K562 (cell line): ENCODE results near the gene SH2D3A.

Source experiments
- BRD4 ChIP-seq: fragments of 200-600 bp; sonication (generic); IDR thresholded peaks from 2 replicates; pipeline ENCODE4 v1.6.1; 2017; ENCODE audit warnings: inconsistent platforms
- CC2D1A ChIP-seq: fragments of 450-650 bp; IDR thresholded peaks from 2 replicates; pipeline ENCODE4 v1.6.1; 2017; ENCODE audit warnings: mild to moderate bottlenecking
- CHCHD3 ChIP-seq: fragments of 250-450 bp; sonication (Bioruptor Pico); IDR thresholded peaks from 2 replicates; pipeline ENCODE4 v2.1.2; 2022; ENCODE audit warnings: mild to moderate bottlenecking
- TARDBP ChIP-seq: fragments of 450-650 bp; IDR thresholded peaks from 2 replicates; pipeline ENCODE4 v1.6.1; 2016
- YY1 ChIP-seq, 3 experiments: IDR thresholded peaks; 2 replicates each; pipeline ENCODE4 v1.6.1; 2011; ENCODE audit warnings: low read length in 2 of 3, mild to moderate bottlenecking in 2 of 3, moderate library complexity in 2 of 3, borderline replicate concordance in 1 of 3, control low read depth in 1 of 3, low read depth in 1 of 3; ENCODE audit not compliant: insufficient read depth in 3 of 3, insufficient replicate concordance in 2 of 3, control insufficient read depth in 1 of 3, insufficient read length in 1 of 3; ENCODE audit errors: extremely low read depth in 1 of 3
- ZNF766 ChIP-seq: fragments of 200-800 bp; sonication (Bioruptor generic); conservative IDR thresholded peaks from 2 replicates; pipeline ENCODE4 v1.6.1; 2016; ENCODE audit warnings: missing genetic modification characterization, missing compliant biosample characterization
- TF ChIP-seq, protein P1 (sequence below): fragments of 450-650 bp; IDR thresholded peaks from 2 replicates; pipeline ENCODE4 v1.6.1; 2017; ENCODE audit warnings: antibody characterized with exemption, mild to moderate bottlenecking
- TF ChIP-seq, protein P2 (sequence below): fragments of 250-450 bp; sonication (Bioruptor Pico); IDR thresholded peaks from 2 replicates; pipeline ENCODE4 v1.4.0; 2020; ENCODE audit warnings: mild to moderate bottlenecking, moderate library complexity

DNA sequence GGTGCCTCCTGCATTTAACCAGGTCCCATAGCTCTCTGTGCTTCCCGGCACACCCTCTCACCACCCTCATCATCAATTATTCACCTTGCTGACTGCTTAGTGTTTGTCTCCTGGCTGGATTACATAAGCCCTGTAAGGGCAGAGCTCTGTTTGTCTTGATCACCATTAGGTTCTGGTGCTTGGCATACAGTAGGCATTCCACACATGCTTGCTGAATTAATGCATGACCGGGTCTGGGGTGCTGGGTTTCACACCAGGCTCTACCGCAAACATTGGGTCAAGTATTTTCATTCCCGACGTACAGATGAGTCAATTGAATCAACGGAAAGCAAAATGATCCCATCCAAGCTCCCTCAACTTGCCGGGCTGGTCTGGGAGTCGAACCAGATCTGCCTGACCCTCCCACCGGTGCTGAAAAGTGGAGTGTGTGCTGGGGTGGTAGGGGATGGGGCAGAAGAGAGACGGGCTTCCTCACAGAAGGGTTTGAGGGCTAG is 33.8 kb upstream of the SH2D3A start:
- TF ChIP-seq CHCHD3 (no peak), YY1 (IDR thresholded peaks at IDR 0.05; ENCODE audit: borderline replicate concordance in 1 of 3, control insufficient read depth in 1 of 3, extremely low read depth in 1 of 3, insufficient read depth in 3 of 3, insufficient read length in 1 of 3, insufficient replicate concordance in 2 of 3, low read depth in 1 of 3, low read length in 2 of 3) (no peak), BRD4 (no peak), TARDBP (no peak), ZNF766 (CRISPR knock-in tag) (no peak), CC2D1A (no peak)
- TF ChIP-seq, protein P1, sequence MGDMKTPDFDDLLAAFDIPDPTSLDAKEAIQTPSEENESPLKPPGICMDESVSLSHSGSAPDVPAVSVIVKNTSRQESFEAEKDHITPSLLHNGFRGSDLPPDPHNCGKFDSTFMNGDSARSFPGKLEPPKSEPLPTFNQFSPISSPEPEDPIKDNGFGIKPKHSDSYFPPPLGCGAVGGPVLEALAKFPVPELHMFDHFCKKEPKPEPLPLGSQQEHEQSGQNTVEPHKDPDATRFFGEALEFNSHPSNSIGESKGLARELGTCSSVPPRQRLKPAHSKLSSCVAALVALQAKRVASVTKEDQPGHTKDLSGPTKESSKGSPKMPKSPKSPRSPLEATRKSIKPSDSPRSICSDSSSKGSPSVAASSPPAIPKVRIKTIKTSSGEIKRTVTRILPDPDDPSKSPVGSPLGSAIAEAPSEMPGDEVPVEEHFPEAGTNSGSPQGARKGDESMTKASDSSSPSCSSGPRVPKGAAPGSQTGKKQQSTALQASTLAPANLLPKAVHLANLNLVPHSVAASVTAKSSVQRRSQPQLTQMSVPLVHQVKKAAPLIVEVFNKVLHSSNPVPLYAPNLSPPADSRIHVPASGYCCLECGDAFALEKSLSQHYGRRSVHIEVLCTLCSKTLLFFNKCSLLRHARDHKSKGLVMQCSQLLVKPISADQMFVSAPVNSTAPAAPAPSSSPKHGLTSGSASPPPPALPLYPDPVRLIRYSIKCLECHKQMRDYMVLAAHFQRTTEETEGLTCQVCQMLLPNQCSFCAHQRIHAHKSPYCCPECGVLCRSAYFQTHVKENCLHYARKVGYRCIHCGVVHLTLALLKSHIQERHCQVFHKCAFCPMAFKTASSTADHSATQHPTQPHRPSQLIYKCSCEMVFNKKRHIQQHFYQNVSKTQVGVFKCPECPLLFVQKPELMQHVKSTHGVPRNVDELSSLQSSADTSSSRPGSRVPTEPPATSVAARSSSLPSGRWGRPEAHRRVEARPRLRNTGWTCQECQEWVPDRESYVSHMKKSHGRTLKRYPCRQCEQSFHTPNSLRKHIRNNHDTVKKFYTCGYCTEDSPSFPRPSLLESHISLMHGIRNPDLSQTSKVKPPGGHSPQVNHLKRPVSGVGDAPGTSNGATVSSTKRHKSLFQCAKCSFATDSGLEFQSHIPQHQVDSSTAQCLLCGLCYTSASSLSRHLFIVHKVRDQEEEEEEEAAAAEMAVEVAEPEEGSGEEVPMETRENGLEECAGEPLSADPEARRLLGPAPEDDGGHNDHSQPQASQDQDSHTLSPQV: no peak
- TF ChIP-seq, protein P2, sequence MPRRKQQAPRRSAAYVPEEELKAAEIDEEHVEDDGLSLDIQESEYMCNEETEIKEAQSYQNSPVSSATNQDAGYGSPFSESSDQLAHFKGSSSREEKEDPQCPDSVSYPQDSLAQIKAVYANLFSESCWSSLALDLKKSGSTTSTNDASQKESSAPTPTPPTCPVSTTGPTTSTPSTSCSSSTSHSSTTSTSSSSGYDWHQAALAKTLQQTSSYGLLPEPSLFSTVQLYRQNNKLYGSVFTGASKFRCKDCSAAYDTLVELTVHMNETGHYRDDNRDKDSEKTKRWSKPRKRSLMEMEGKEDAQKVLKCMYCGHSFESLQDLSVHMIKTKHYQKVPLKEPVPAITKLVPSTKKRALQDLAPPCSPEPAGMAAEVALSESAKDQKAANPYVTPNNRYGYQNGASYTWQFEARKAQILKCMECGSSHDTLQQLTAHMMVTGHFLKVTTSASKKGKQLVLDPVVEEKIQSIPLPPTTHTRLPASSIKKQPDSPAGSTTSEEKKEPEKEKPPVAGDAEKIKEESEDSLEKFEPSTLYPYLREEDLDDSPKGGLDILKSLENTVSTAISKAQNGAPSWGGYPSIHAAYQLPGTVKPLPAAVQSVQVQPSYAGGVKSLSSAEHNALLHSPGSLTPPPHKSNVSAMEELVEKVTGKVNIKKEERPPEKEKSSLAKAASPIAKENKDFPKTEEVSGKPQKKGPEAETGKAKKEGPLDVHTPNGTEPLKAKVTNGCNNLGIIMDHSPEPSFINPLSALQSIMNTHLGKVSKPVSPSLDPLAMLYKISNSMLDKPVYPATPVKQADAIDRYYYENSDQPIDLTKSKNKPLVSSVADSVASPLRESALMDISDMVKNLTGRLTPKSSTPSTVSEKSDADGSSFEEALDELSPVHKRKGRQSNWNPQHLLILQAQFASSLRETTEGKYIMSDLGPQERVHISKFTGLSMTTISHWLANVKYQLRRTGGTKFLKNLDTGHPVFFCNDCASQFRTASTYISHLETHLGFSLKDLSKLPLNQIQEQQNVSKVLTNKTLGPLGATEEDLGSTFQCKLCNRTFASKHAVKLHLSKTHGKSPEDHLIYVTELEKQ (CRISPR knock-in tag): no peak
